HG02852 (cell line): ENCODE measurements around the gene RBM15B.

ENCODE experiments used
- ATAC-seq: cut with Tn5 transposase; IDR thresholded peaks from one replicate; pipeline ENCODE4 v1.9.1; 2021; ENCODE audit warnings: mild to moderate bottlenecking, moderate library complexity; ENCODE audit not compliant: unreplicated experiment

Gene RBM15B

GRCh38 chr3:51436998-51437639 lies 46.0 kb downstream of the RBM15B start:
- ATAC-seq, result no peak

GRCh38 chr3:51441282-51442030 lies 50.4 kb downstream of the RBM15B start:
- ATAC-seq, result no peak

- ATAC-seq, result no peak
These were observed 54.6 kb downstream of the RBM15B start for GRCh38 chr3:51445544-51446280.
